Keratinocyte (primary cell): ENCODE data around the gene AGRN.

Experiments
- CTCF ChIP-seq, 3 experiments: IDR thresholded peaks in 1 of 3; conservative IDR thresholded peaks in 1 of 3; optimal IDR thresholded peaks in 1 of 3; 2 replicates in 2 of 3; 3 replicates in 1 of 3; pipeline versions ENCODE3 to v1.5.1; 2011; ENCODE audit warnings: low read length in 3 of 3, mild to moderate bottlenecking in 3 of 3, moderate library complexity in 2 of 3, control low read depth in 1 of 3, inconsistent platforms in 1 of 3; ENCODE audit not compliant: insufficient read depth in 2 of 3; ENCODE audit errors: extremely low read depth in 1 of 3
- EZH2 ChIP-seq: IDR thresholded peaks from one replicate; pipeline ENCODE4 v1.6.1; 2012; ENCODE audit warnings: inconsistent platforms, mild to moderate bottlenecking, low read length, moderate library complexity

GRCh38 chr1:1003618-1004419 is 16.1 kb upstream of the AGRN start:
- TF ChIP-seq EZH2 (no peak), CTCF (optimal IDR thresholded peaks at IDR 0.05 in 1 of 3, IDR thresholded peaks at IDR 0.05 in 1 of 3, conservative IDR thresholded peaks at IDR 0.05 in 1 of 3; ENCODE audit: extremely low read depth in 1 of 3, insufficient read depth in 2 of 3, low read length in 3 of 3) (no peak)
